ENCODE measurements around the gene PIEZO2. TPM values are rescaled to one million over a fixed set of nuclear protein-coding genes. Genes with fewer than 3 reads are reported as not detected.
A peak's percentile ranks its signal among the peaks of the same experiment; 100 is the strongest.

The PIEZO2 gene
- total RNA-seq, 2 experiments from 2014 or later, result not detected

DNA sequence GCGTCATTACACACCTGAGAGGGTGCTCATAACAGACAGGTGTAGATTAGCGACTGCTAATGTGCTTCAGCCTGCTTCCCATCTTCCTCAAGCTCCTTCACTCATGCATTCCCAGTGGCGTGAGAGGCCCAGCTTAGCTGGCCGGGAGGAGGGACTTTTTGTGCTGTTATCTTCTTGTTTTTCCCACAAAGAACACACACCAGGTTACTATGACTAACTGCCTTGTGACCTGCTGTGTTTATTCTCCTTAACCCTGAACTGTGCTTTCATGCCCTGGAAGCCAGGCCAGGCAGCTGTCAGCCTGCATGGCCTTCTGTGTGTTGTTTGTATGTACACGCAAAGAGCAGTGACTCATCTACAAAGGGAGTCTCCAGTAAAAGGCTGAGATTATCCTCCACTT is 143.8 kb downstream of the PIEZO2 start:
- DNase-seq, result no peak
- POLR2A ChIA-PET, result no interaction called here
- peaks cover 3% of the 10 kb centered on the region for H3K27me3 Mint-ChIP-seq
- no peak for ATAC-seq (ENCODE audit: low read depth)
- no peaks in the 10 kb centered on the region for H3K36me3 Mint-ChIP-seq
- no peaks in the 10 kb centered on the region for H3K9me3 Mint-ChIP-seq
- no peak overlapping the region for H3K4me3 Mint-ChIP-seq
- no peaks in the 10 kb centered on the region for H3K4me1 Mint-ChIP-seq
- no peak overlapping the region for H3K27ac Mint-ChIP-seq

DNA sequence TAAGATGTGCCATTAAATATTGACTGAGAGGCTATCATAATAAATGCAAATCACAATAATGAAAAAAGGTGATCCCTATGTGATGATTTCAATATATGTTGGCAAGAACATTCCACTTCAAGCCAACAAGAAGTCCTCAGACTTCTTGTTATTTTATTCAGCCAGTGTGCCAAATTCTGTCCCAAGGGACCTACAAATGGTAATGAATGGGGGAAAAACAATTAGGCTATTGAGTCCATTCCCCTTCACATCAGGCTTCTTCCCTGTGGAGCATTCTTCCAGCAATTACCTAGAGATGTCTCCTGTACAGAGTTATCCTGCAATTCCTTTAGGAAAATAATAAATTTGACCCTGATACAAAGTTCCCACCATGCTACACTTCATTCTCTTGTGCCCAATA is 144.4 kb downstream of the PIEZO2 start:
- Mint-ChIP-seq H3K36me3 (no peaks in the 10 kb centered on the region), H3K4me3 (no peak overlapping the region), H3K4me1 (no peaks in the 10 kb centered on the region), H3K9me3 (no peaks in the 10 kb centered on the region), H3K27me3 (peaks cover 3% of the 10 kb centered on the region), H3K27ac (no peak overlapping the region)
- ATAC-seq (ENCODE audit: low read depth) (no peak), DNase-seq (no peak)
- POLR2A ChIA-PET, result no interaction called here

DNA sequence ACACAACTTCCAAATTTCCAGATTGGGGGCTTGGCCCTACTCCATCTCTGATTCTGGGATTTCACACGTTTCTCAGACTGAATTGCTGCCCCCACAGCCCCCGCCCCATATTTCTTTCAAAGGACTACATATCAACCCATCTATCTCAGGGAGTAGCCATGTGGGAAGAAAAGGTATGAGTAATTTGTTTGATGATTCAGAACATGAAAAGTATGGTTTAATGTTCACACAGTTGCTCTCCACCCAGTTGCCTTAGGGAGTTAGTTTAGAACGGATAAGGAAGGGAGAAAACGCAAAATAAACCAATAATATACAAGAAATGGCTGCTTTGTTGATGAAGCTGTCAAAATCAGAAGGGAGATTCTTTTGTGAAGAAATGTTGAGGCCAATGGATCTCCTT is 145.1 kb downstream of the PIEZO2 start:
- Mint-ChIP-seq H3K4me1 (no peaks in the 10 kb centered on the region), H3K4me3 (no peak overlapping the region), H3K36me3 (no peaks in the 10 kb centered on the region), H3K27me3 (peaks cover 3% of the 10 kb centered on the region), H3K27ac (no peak overlapping the region), H3K9me3 (no peaks in the 10 kb centered on the region)
- POLR2A ChIA-PET, result no interaction called here
- DNase-seq, result no peak
- ATAC-seq (ENCODE audit: low read depth), result no peak

DNA sequence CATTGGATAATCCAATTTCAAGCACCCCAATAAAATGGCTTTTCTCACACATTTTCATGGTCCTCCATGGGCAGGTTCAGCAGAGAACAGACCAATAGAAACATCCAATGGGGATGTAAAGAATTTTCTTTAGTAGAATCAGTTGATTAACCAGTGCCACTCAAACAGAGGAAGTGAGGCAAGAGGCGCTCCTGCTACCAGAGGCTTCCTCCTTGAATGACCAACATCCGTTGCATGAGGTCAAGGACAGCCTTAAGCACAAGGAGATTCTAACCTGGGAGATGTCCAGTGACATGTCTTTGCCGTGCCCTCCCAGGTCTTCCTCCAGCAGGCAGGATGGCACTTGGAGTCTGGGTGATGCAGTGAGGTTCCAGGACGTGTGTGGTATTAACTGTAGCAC is 146.6 kb downstream of the PIEZO2 start:
- Mint-ChIP-seq H3K36me3 (no peaks in the 10 kb centered on the region), H3K9me3 (peaks cover 2% of the 10 kb centered on the region), H3K4me1 (no peaks in the 10 kb centered on the region), H3K27me3 (peaks cover 2% of the 10 kb centered on the region), H3K27ac (no peak overlapping the region), H3K4me3 (no peak overlapping the region)
- no peak for DNase-seq
- no peak for ATAC-seq (ENCODE audit: low read depth)
- POLR2A ChIA-PET, result no interaction called here

DNA sequence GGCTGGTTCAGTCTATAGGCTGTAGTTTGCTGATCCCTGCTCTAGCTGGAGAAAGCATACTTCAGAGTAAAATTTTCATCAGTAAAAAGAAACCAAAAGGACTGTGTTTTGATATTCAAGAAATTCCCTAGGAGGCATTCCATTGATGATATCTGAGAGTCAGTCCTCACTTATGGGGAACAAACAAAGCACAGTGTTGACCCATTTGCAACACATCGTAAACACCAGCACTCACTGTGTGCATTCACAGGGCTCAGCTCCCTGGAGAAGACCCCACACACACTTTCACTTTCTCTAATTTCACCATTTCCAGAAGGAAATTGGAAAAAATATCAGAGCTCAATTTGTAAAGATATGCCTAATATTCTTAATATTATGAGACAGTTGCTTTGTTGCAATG is 147.1 kb downstream of the PIEZO2 start:
- no peak for ATAC-seq (ENCODE audit: low read depth)

DNA sequence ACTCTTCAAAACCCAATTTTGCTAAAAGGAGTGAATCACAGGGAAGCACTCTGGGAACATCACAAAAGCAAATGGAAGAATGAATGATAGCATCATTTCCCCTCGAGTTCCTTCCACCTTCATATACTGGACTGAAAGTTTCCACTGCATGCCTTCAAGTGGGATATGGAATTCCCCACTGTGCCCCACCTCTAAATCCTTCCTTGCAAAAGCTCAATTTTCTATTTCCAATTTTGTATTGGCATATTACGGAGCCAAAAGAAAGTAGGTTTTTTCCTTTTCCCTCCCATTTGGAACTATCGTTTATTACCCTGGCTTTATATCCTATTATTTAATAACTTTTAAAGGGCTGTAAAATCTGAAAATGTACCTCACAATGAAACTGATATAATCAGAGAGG is 149.3 kb downstream of the PIEZO2 start:
- H3K4me1 Mint-ChIP-seq, result peaks cover 1% of the 10 kb centered on the region
- DNase-seq (no peak), ATAC-seq (ENCODE audit: low read depth) (no peak)
- no peak overlapping the region for H3K27ac Mint-ChIP-seq
- no peaks in the 10 kb centered on the region for H3K36me3 Mint-ChIP-seq
- H3K27me3 Mint-ChIP-seq, result peaks cover 4% of the 10 kb centered on the region
- POLR2A ChIA-PET, result no interaction called here
- H3K9me3 Mint-ChIP-seq, result peaks cover 6% of the 10 kb centered on the region
- H3K4me3 Mint-ChIP-seq, result no peak overlapping the region

More for the DNA sequence above, 147.1 kb downstream of the PIEZO2 start:
- H3K9me3 Mint-ChIP-seq, result peaks cover 2% of the 10 kb centered on the region
- peaks cover 2% of the 10 kb centered on the region for H3K27me3 Mint-ChIP-seq
- no peak overlapping the region for H3K27ac Mint-ChIP-seq
- DNase-seq, result no peak
- H3K4me3 Mint-ChIP-seq, result no peak overlapping the region
- H3K36me3 Mint-ChIP-seq, result no peaks in the 10 kb centered on the region
- H3K4me1 Mint-ChIP-seq, result no peaks in the 10 kb centered on the region
- POLR2A ChIA-PET, result no interaction called here

DNA sequence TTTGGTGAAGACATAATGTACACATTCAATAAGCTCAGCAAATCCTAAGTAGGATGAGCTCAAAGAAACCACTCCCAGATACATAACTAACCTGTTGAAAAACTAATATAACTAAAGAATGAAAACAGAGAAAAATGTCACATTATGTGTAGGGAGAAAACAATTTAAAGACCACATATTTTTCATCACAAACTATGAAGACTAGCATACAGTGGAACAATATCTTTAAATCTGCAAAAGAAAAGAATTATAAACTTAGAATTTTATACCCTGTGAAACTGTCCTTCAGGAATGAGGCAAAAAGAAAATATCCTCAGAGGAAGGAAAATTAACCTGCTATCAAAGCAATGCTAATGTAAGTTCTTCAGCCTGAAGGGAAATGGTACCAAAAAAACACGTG is 151.5 kb downstream of the PIEZO2 start:
- Mint-ChIP-seq H3K4me3 (no peak overlapping the region), H3K4me1 (peaks cover 1% of the 10 kb centered on the region), H3K36me3 (no peaks in the 10 kb centered on the region), H3K27ac (no peak overlapping the region), H3K9me3 (peaks cover 15% of the 10 kb centered on the region), H3K27me3 (peaks cover 2% of the 10 kb centered on the region)
- POLR2A ChIA-PET, result no interaction called here
- no peak for DNase-seq
- no peak for ATAC-seq (ENCODE audit: low read depth)

DNA sequence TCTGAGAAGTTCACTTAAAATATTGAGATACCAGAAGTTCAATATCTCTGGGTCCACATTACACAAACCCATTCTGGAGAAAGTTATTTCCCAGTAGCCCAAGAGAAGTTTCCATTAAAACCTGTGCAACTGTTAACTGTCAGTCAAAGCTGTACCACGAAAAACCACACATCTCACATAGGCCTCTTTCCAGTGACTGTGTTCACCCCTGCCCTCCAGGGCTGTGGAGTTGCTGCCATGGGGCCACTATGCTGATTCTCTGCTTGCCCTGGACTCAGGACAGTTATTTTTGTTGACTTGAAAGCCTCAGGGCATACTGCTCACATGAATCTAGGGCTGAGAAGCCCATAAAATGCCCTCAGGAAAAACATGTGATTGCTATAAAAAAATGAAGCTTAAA is 153.8 kb downstream of the PIEZO2 start:
- no peaks in the 10 kb centered on the region for H3K36me3 Mint-ChIP-seq
- no peak for DNase-seq
- peaks cover 19% of the 10 kb centered on the region for H3K9me3 Mint-ChIP-seq
- POLR2A ChIA-PET, result interaction anchor here (0.6 kb wide), 1 partner anchor 16 kb away, joined by 3 read pairs; no protein-coding TSS in a partner anchor
- peaks cover 2% of the 10 kb centered on the region for H3K27me3 Mint-ChIP-seq
- H3K4me3 Mint-ChIP-seq, result no peak overlapping the region
- no peak overlapping the region for H3K27ac Mint-ChIP-seq
- peaks cover 1% of the 10 kb centered on the region for H3K4me1 Mint-ChIP-seq
- peak; percentile 18 for ATAC-seq (ENCODE audit: low read depth)

DNA sequence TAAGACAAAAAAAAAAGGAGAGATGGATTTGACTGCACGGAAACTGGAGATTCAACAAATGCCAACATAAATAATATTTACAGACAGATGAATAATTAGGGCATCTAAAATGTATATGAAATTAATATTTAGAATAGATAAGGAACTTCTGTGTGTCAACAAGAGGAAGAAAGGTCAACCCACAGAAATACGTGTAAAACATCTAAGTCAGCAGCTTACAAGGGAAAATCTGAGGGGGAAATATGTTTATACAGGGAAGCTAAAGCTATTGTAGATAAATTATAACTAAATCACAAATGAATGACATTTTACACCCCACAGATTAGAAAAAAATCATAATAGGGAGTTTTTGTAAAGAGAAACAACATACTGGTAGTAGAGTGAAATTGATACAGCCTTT is 159.9 kb downstream of the PIEZO2 start:
- Mint-ChIP-seq H3K27ac (no peak overlapping the region), H3K36me3 (no peaks in the 10 kb centered on the region), H3K4me1 (no peaks in the 10 kb centered on the region), H3K9me3 (peaks cover 17% of the 10 kb centered on the region), H3K4me3 (no peak overlapping the region), H3K27me3 (no peaks in the 10 kb centered on the region)
- no peak for DNase-seq
- ATAC-seq (ENCODE audit: low read depth), result no peak
- POLR2A ChIA-PET, result no interaction called here

DNA sequence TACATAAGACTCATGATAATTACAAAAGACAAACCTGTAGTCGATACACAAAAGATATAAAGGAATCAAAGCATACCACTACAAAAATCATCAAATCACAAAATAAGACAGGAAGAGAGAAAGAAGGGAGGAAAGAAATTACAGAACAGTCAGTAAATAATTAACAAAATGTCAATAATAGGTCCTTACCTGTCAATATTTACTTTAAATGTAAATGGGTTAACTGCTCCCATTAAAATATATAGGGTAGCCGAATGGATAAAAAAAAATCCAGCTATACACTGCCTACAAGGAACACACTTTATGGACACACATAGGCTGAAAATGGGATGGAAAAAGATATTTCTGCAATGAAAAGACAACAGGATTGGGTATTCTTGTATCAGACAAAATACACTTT is 163.7 kb downstream of the PIEZO2 start:
- ATAC-seq (ENCODE audit: low read depth) (no peak), DNase-seq (no peak)
- no peak overlapping the region for H3K4me3 Mint-ChIP-seq
- H3K4me1 Mint-ChIP-seq, result no peaks in the 10 kb centered on the region
- no peaks in the 10 kb centered on the region for H3K36me3 Mint-ChIP-seq
- POLR2A ChIA-PET, result no interaction called here
- no peak overlapping the region for H3K27ac Mint-ChIP-seq
- peaks cover 11% of the 10 kb centered on the region for H3K9me3 Mint-ChIP-seq
- no peaks in the 10 kb centered on the region for H3K27me3 Mint-ChIP-seq

DNA sequence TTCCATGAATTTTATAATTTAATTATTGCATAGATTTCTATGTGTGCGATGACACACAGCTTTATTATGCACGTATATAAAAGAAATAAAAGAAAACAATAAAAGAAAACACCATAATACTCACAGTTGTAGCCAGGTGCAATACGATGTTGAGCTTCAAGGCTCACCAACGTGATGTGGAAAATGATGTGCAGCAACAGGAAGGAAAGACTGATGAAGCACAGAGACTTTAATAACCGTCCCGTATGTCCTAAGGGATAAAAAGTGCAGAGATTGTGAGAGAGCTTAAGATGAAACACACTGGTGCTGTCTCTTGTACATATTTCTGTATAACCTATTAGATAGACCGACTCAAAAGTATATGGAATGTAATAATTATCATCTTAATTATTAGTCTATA is 170.0 kb downstream of the PIEZO2 start:
- Mint-ChIP-seq H3K4me1 (no peaks in the 10 kb centered on the region), H3K27ac (no peak overlapping the region)

DNA sequence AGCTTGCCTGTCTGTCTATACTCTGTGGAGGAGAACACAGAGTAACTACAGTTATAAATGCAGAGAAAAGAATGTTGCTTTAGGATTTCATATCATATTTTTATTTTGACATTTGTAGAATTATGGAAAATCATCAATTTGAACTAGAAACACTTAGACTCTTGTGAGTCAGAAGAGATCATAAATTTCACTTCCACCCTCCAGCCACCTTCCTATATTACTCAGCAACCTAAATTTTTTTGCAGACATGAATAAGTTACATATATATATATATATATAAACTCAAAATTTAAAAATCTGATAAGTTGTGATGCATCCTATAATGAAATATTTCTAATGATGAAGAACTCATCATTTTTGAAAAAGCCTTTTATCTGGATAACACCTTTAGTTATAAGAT is 172.3 kb downstream of the PIEZO2 start:
- POLR2A ChIA-PET, result no interaction called here
- H3K4me1 Mint-ChIP-seq, result no peaks in the 10 kb centered on the region
- no peaks in the 10 kb centered on the region for H3K27me3 Mint-ChIP-seq
- DNase-seq, result no peak
- ATAC-seq (ENCODE audit: low read depth), result no peak
- H3K36me3 Mint-ChIP-seq, result no peaks in the 10 kb centered on the region
- no peak overlapping the region for H3K4me3 Mint-ChIP-seq
- peaks cover 1% of the 10 kb centered on the region for H3K9me3 Mint-ChIP-seq
- H3K27ac Mint-ChIP-seq, result no peak overlapping the region

More for the DNA sequence above, 170.0 kb downstream of the PIEZO2 start:
- Mint-ChIP-seq H3K27me3 (no peaks in the 10 kb centered on the region), H3K4me3 (no peak overlapping the region), H3K36me3 (no peaks in the 10 kb centered on the region), H3K9me3 (peaks cover 7% of the 10 kb centered on the region)
- POLR2A ChIA-PET, result interaction anchor here (0.7 kb wide), 1 partner anchor 17 kb away, joined by 3 read pairs; no protein-coding TSS in a partner anchor
- DNase-seq (no peak), ATAC-seq (ENCODE audit: low read depth) (no peak)

DNA sequence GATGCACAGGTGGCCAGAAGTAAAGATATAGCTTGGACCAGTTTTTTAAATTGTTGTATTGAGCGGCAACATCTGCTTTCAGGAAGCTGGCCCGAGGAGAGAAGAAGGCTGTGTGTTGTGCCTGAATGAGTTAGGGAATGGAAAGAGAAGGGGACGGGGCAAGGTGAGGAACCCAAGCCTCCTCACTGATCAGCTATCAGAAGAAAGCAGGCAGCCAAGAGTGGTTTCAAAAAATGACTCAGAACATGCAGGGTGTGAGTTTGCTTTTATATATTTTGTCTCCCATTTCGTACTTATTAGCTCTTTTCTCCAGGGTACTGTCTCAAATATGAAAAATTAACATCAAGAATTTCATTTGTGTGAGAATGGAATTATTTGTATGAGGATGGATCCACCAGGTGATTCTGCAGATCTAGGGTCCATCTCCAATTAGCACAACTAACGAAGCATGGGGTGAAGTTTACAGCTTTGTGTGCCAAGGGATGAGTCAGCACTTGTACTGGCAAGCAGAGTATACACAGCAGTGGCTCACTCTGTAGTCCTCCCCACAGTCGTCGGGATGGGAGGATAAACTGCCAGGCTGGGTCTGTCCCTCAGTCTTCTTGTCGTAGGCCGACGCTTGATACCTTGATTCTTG is 175.7 kb downstream of the PIEZO2 start:
- POLR2A ChIA-PET, result no interaction called here
- ATAC-seq (ENCODE audit: low read depth) (no peak), DNase-seq (no peak)

DNA sequence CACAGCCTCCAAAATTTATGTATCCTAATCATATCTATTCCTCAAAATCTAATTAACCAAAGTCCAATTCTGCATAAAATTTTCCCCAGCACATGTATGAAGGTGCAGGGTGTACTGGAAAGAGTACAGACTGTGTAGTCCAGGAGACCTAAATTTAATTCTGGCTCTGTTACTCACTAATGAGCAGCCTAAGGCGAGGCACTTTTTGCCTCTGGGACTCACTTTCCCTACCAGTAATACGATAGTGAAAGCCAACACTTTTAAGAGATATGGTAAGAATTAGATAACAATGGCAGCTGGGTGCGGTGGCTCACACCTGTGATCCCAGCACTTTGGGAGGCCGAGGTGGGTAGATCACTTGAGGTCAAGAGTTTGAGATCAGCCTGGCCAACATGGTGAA is 177.7 kb downstream of the PIEZO2 start:
- POLR2A ChIA-PET, result no interaction called here
- H3K4me3 Mint-ChIP-seq, result no peak overlapping the region
- H3K9me3 Mint-ChIP-seq, result peaks cover 1% of the 10 kb centered on the region
- no peaks in the 10 kb centered on the region for H3K36me3 Mint-ChIP-seq
- ATAC-seq (ENCODE audit: low read depth), result no peak
- H3K27me3 Mint-ChIP-seq, result no peaks in the 10 kb centered on the region
- H3K27ac Mint-ChIP-seq, result no peak overlapping the region
- DNase-seq, result no peak
- H3K4me1 Mint-ChIP-seq, result no peaks in the 10 kb centered on the region

More for the DNA sequence above, 175.7 kb downstream of the PIEZO2 start:
- Mint-ChIP-seq H3K27me3 (no peaks in the 10 kb centered on the region), H3K9me3 (no peaks in the 10 kb centered on the region), H3K4me3 (no peak overlapping the region), H3K4me1 (no peaks in the 10 kb centered on the region), H3K36me3 (no peaks in the 10 kb centered on the region), H3K27ac (no peak overlapping the region)

DNA sequence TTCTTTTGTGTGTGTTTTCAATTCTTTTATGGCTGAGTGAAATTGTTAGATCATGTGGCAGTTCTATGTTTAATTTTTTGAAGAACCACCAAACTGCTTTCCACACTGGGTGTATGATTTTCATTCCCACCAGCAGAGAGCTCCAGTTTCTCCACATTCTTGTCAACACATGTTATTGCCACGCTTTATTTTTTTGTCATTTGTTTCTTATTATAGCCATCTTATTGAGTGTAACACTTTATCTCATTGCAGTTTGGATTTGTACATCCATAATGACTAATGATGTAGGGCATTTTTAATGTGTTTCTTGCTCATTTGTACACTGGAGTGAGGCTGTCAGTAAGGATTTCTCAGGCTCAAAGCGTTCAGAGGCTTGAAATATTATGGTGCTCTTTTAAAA is 184.2 kb downstream of the PIEZO2 start:
- DNase-seq, result no peak
- Mint-ChIP-seq H3K36me3 (no peaks in the 10 kb centered on the region), H3K27ac (no peak overlapping the region), H3K9me3 (peaks cover 3% of the 10 kb centered on the region), H3K4me1 (no peaks in the 10 kb centered on the region), H3K4me3 (no peak overlapping the region), H3K27me3 (no peaks in the 10 kb centered on the region)
- POLR2A ChIA-PET, result no interaction called here
- ATAC-seq (ENCODE audit: low read depth), result no peak
